Colon (tissue), 2 donors: ENCODE data around the gene PABPC1L2A.
A peak's percentile ranks its signal among the peaks of the same experiment; 100 is the strongest.
"Not testable (repeated sequence)": the region's sequence is repeated elsewhere in the genome, so short reads cannot be mapped to it uniquely, and the experiment has no call there.

Experiments
- FAIRE-seq: peaks from 2 replicates; lab custom pipeline; 2012; peaks lifted over from hg19 to GRCh38; lab: Jason Lieb, UNC
- donor health status: control.
- donor health status: control.

The PABPC1L2A gene

GRCh38 chrX:73079024-73079562 is at the start of gene PABPC1L2A:
TSS of gene PABPC1L2A (minus strand) at chrX:73079512. CDS start at chrX:73079386, 126 bp downstream.
- FAIRE-seq: not testable (repeated sequence)

- no peak for FAIRE-seq
Measured at GRCh38 chrX:73127700-73128241, 48.5 kb upstream of the PABPC1L2A start.

- FAIRE-seq: peak; percentile 91
Measured at GRCh38 chrX:73126240-73126639, 46.9 kb upstream of the PABPC1L2A start.

GRCh38 chrX:73099505-73099904 is 20.2 kb upstream of the PABPC1L2A start:
- FAIRE-seq: not testable (repeated sequence)

- FAIRE-seq: not testable (repeated sequence)
Measured at GRCh38 chrX:73086766-73087165, 7.5 kb upstream of the PABPC1L2A start.

GRCh38 chrX:73079884-73080283 is 572 bp upstream of the PABPC1L2A start:
- not testable (repeated sequence) for FAIRE-seq

- not testable (repeated sequence) for FAIRE-seq
Measured at GRCh38 chrX:73078597-73078996, 715 bp downstream of the PABPC1L2A start.

GRCh38 chrX:73076838-73077237 is 2.5 kb downstream of the PABPC1L2A start:
- FAIRE-seq: no peak

GRCh38 chrX:73069365-73070035 is 9.8 kb downstream of the PABPC1L2A start:
- no peak for FAIRE-seq

- FAIRE-seq: no peak
Measured at GRCh38 chrX:73068467-73069364, 10.6 kb downstream of the PABPC1L2A start.

GRCh38 chrX:73067761-73068466 is 11.4 kb downstream of the PABPC1L2A start:
- not testable (repeated sequence) for FAIRE-seq

GRCh38 chrX:73028876-73029275 is 50.4 kb downstream of the PABPC1L2A start:
- FAIRE-seq: no peak
